ENCODE data around the gene PROX1. TPM values are rescaled to one million over a fixed set of nuclear protein-coding genes. Genes with fewer than 3 reads are reported as not detected.
"Not testable (repeated sequence)": the region's sequence is repeated elsewhere in the genome, so short reads cannot be mapped to it uniquely, and the experiment has no call there.

PROX1 gene
- total RNA-seq, 1 experiment from 2014 or later = 3.8 TPM

DNA sequence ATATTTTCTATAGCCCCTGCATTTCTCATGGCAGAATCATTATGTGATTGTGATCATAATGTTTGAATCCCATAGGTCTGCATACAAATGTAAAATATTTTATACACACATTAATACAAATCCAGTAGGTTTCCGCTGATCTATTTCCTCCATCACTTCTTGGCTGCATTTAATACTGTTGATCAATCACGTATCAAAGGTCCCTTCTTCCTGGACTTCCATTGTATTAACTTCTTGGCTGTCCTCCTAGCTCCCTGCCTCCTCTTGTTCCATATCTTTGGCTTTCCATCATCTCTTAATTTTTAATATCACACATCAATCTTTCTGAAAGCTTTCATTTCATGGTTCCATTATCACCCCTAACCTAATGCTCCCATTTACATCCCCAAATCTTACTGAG is 97.6 kb downstream of the PROX1 start:
- DNase-seq (ENCODE audit: low spot score) (no peak), ATAC-seq (no peak)
- no peaks in the 10 kb centered on the region for H3K27me3 Mint-ChIP-seq (ENCODE audit: low read depth)
- H3K4me1 Mint-ChIP-seq = peaks cover 16% of the 10 kb centered on the region
- no peak overlapping the region for H3K27ac Mint-ChIP-seq
- no peak overlapping the region for H3K4me3 Mint-ChIP-seq
- ChIA-PET CTCF (interaction anchor here (0.8 kb wide), 1 partner anchor 38 kb away, joined by 3 read pairs; no protein-coding TSS in a partner anchor), POLR2A (no interaction called here)
- no peak for TF ChIP-seq ARID4B (CRISPR knock-in tag; IDR thresholded peaks at IDR 0.05; ENCODE audit: borderline replicate concordance)
- TF ChIP-seq ZNF121 (CRISPR knock-in tag; IDR thresholded peaks at IDR 0.05) = no peak
- no peak for TF ChIP-seq ZNF232 (CRISPR knock-in tag; IDR thresholded peaks at IDR 0.05)
- TF ChIP-seq GTF2I (CRISPR knock-in tag; conservative IDR thresholded peaks at IDR 0.05) = no peak
- TF ChIP-seq HMGA2 (CRISPR knock-in tag; IDR thresholded peaks at IDR 0.05) = no peak
- TF ChIP-seq RELA (CRISPR knock-in tag; IDR thresholded peaks at IDR 0.05; ENCODE audit: borderline replicate concordance) = no peak
- no peak for TF ChIP-seq ZNF138 (CRISPR knock-in tag; conservative IDR thresholded peaks at IDR 0.05)
- H3K36me3 Mint-ChIP-seq = no peaks in the 10 kb centered on the region
- peaks cover 32% of the 10 kb centered on the region for H3K9me3 Mint-ChIP-seq

DNA sequence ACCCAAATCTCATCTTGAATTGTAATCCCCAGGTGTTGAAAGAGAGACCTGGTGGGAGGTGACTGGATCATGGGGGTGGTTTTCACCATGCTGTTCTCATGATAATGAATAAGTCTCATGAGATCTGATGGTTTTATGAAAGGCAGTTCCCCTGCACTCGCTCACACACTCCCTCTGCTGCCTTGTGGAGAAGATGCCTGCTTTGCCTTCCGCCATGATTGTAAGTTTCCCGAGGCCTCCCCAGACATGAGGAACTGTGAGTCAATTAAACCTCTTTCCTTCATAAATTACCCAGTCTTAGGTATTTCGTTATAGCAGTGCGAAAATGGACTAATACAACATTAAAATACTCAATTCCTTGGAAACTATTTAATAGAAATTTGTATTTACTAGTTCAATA is 99.2 kb downstream of the PROX1 start:
- ATAC-seq = peak; percentile 59
- Mint-ChIP-seq H3K4me1 (peaks cover 16% of the 10 kb centered on the region), H3K36me3 (no peaks in the 10 kb centered on the region), H3K4me3 (no peak overlapping the region), H3K27me3 (ENCODE audit: low read depth) (no peaks in the 10 kb centered on the region), H3K27ac (no peak overlapping the region), H3K9me3 (peaks cover 32% of the 10 kb centered on the region)
- TF ChIP-seq ZNF138 (CRISPR knock-in tag; conservative IDR thresholded peaks at IDR 0.05) = no peak
- no peak for TF ChIP-seq NFYB (CRISPR knock-in tag; conservative IDR thresholded peaks at IDR 0.05; ENCODE audit: low read depth)
- POLR2A ChIA-PET = no interaction called here
- no peak for DNase-seq (ENCODE audit: low spot score)
- CTCF ChIA-PET = no interaction called here

DNA sequence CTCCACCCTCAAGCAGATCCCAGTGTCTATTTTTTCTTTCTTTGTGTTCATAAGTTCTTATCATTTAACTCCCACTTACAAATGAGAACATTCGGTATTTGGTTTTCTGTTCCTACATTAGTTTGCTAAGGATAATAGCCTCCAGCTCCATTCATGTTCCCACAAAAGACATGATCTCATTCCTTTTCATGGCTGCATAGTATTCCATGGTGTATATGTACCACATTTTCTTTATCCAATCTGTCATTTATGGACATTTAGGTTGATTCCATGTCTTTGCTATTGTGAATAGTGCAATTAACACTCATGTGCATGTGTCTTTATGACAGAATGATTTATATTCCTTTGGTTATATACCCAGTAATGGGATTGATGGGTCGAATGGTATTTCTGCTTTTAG is 101.2 kb downstream of the PROX1 start:
- H3K27ac Mint-ChIP-seq; POLR2A ChIA-PET; CTCF ChIA-PET; ATAC-seq; H3K27me3 Mint-ChIP-seq (ENCODE audit: low read depth); H3K36me3 Mint-ChIP-seq; H3K4me3 Mint-ChIP-seq; DNase-seq (ENCODE audit: low spot score): not testable (repeated sequence)
- Mint-ChIP-seq H3K9me3 (peaks cover 22% of the 10 kb centered on the region), H3K4me1 (peaks cover 16% of the 10 kb centered on the region)
- TF ChIP-seq GTF2I (CRISPR knock-in tag; conservative IDR thresholded peaks at IDR 0.05) = peak; percentile 82

Measured in WTC11 (cell line).